ENCODE results near the gene SV2C. TPM values are rescaled to one million over a fixed set of nuclear protein-coding genes. Genes with fewer than 3 reads are reported as not detected.

The SV2C gene
- total RNA-seq, 1 experiment from 2014 or later: not detected

DNA sequence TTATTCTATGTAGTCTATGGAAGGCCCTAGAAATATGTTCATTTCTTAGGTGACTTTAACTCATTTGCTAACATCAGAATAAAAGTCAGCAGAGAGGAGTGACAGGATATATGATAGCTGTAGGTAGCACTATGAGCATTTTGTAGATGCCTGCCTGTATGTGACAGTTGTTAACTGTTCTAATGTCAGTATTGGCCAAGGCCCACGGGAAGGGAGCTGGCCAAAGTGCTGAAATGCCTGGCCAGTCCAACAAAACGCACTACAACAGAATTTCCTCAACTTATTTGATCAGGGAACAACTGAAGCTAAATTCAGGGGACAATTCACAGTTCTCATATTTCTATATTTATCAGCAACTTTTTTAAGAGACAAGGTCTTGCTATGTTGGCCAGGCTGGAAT, 20.8 kb downstream of the SV2C start:
- peak; percentile 52 for DNase-seq (ENCODE audit: low spot score)

DNA sequence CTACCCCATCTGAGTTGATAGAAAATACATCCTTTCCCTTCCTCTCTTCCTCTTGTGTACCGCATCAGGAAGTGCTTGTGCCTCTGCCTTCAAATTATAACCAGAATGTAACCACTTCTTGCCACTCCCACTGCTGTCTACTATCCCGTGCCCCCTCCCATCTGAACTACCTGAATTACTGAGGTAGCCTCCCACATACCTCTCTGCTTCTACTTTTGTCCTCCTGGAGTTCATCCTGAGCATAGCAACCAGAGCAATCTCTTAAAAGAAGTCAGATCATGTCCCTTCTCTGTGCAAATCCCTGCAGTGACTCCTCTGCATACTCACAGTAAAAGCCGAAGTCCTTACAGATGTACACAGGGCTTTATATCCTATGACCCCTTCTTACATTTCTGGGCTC, 23.0 kb downstream of the SV2C start:
- no peak for DNase-seq (ENCODE audit: low spot score)

DNA sequence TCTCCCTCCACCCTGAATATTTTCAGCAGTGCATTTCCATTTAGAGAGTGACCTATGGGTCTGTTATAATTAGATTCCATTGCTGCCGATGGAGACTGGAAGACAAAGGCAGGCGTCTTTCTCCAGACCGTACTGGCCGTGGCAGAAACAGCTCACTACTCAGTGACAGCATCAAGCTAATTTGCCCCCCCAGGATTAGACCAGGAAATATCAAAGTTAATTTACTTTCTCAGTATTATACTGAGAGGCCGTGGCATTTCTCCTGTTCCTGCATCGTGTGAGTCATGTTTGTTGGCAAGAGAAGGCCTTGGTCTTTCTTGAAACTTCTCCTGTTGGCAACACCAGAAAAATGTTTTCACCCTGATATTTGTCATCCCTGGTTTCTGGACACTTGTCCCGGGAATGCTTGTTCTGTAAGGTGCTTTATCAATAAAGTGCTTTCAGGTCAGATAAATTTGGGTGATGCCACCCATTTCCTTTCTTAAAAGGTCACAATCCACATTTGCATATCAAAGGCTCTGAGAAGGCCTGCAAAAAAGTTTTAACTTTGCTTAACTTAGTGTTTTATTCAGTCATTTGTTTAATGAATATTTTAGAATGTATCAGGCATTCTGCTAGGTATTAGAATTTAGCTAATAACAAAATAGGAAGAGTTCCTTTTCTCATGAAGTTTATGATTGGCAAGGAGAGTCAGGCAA, 28.4 kb downstream of the SV2C start:
- no peak for DNase-seq (ENCODE audit: low spot score)

DNA sequence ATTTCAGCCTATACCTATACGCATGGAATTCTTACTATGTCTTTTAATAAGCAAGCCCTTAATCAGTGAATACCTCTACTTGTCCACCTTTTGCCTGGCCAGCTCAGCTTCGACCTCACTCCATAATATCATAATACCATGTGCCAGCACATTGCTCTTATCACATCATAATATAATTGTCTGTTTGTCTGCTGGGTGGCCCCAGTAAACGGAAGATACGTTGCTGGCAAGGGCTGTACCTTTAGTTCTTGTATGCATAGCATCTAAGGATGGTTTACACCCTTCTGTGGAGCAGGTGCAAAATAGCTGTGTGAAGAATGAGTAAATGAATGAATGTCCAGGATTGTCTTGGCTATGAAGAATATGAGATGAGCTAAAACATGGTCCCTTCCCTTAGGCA, 29.9 kb downstream of the SV2C start:
- DNase-seq (ENCODE audit: low spot score): no peak

DNA sequence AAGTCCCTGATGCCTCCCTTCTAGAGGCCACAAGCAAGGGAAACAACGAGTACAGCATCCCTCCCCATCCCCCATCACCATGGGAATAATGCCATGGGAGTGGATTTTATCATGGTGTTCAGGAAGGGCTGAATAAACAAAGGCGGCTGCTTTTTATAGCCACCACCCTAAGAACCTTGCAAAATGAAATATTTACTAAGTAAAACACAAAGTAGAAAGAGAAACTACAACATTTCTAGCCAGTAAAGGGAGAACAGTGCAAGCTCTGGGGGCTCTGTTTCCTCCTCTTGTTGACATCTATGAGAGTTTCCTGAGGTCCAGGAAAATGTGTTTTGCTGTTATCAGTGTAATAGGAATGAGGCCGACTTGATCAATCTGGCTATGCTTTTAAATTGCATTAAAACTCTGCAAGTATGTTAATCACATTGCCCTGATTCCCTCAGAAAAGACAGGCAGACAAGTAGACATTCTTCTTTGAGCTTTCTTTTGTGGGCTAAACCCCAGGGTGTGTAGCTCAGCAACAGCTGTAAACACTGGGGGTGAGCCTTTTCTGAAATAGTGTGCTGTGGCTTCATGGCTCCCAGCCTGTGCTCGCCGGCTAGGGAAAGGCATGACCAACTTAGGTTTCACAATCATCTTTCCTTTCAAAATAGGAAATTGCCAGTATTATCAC, 31.1 kb downstream of the SV2C start:
- no peak for DNase-seq (ENCODE audit: low spot score)

DNA sequence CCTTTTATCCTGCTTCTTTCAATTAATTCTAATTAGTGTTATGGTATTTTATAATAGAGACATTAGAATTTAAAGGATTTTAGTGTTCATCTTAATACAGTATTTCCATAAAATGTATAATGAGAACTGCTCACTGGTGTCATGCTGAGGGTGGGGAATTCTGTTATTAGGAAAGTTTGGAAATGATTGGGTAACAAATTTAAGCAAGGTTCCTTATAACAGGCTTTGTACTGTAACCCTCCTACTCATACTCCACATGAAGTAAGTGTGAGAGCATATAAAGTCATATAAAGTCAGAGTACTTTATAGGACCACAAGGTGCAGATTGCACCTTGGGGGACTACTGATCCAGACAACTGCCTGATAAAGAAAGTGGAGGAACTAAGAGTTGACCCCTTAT, 42.2 kb downstream of the SV2C start:
- DNase-seq (ENCODE audit: low spot score): no peak

DNA sequence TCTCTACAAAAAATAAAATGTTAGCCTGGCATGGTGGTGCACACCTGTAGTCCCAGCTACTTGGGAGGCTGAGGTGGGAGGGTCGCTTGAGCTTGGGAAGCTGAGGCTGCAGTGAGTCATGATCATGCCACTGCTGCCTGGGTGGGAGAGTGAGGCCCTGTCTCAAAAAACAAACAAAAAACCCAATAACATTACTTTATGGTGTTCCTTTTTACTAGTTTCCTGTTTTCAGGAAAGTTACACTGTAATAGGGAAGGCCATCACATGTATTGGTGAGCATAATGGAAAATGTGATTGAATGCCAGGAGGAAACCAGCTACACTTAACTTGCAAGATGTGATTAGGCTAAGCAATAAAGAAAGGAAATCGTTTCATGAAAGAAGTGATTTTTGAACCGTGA, 42.7 kb downstream of the SV2C start:
- no peak for DNase-seq (ENCODE audit: low spot score)

DNA sequence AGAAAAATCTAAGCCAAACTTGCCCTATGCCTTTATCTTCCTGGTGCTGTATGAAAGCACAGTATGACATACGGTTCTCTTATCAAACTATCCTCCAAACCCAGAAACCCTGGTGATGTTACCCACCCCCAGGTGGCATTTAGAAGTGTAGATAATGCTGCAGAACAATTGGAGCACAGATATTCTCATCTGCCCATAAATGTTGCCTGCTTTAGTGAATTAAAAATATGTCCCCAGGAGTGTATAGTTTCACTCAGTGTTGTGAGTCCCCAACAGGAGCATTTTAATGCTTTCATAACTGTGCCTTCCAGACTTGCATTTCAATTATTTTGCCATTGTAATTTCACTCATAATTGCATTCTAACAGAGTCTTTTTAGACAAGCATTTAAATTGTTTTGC, 50.8 kb downstream of the SV2C start:
- no peak for DNase-seq (ENCODE audit: low spot score)

DNA sequence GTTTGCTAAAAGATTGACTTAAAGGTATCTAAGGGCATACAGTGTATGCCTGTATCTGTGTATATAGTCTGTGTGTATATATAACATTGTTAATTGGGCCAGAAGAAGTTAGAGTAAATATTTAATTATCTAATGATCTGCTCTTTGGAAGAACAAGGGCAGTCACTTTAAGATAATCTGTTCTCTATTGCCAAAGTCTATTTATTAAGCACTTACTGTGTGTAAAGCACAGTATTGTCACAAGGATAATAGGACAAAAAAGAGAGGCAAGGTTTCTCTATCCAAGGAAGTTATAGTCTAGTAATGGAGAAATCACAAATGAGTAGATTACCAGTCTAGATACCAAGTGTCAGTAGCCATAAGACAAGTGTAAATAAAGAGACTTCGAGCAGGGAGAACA, 51.5 kb downstream of the SV2C start:
- DNase-seq (ENCODE audit: low spot score): no peak

DNA sequence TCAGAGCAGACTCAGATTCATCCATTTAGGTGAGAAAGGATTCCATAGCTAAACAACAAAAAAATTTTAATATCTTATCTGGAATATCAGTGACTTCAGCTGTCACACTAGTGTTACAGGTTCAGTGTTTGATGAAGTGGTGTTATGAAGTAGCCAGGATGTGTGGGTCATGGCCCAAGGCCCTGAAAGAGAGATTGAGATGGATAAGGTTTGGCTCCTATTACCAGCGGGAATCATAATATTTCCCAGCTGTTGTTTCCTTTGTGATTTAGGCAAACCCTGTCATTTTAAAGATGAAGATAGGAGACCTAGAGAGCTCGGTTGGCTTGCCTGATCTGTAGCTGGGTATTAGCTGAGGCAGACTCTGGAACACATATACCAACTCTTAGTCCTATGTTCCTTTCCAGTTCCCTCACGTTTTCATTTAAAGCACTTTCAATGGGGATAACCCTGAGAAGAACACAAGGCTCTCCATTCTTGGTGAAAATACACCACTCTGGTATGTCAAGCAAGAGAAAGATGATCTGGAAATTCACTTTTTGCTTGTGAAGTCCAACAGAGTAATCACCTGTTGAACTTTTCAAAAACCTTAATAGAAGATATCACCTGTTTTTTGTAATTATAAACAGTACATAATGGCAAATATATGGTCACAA, 54.8 kb downstream of the SV2C start:
- DNase-seq (ENCODE audit: low spot score): no peak

DNA sequence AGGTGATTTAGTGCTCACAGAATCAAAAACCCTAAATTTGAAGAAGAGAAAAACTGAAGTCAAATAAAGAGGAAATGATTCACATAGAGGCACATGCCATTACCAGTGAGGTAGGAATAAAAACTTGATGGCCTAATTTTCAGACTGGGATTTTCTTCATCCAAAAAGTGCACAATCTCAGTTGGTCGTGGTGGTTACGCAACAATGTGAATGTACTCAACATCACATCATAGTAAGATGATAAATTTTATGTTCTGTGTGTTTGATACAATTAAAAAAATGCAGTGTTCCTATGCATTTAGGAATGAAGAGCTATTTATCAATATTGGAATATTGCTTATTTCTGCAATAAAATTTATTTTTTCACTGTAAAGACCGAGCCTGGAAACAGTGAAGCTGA, 60.7 kb downstream of the SV2C start:
- no peak for DNase-seq (ENCODE audit: low spot score)

DNA sequence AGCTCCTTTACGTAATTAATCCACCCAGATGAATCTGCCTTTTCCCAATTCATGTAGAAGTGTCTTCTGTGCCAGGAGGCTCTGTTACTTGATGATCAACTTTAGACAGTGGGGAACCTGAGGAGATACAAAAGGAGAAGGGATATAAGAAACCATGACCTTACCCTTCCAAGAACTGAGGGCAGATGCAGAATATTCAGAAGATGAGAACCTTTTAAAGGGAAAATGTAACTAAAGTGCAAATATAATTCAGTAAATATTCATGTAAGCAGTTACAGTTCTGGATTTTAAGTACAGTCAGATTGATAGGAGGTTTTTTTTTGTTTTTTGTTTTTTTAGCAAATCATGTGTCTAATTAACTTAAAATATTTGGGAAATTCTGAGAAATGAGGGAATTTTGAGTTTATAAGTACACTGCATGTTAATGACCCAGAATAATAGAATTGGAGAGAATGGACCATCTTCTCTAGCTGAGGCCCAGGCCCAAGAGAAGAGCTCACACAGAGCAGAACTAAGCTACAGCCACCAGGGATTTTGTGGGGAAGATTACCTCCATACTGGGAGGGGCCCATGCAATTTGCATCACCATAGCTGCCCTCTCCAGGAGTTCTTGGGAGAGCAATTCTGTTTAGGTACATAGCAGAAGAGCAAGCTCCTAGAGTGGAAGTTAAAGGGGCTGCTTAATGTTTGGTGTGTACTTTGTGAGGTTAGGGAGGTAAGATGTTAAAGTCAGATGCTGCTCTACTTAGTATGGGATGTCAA, 61.5 kb downstream of the SV2C start:
- DNase-seq (ENCODE audit: low spot score): no peak

DNA sequence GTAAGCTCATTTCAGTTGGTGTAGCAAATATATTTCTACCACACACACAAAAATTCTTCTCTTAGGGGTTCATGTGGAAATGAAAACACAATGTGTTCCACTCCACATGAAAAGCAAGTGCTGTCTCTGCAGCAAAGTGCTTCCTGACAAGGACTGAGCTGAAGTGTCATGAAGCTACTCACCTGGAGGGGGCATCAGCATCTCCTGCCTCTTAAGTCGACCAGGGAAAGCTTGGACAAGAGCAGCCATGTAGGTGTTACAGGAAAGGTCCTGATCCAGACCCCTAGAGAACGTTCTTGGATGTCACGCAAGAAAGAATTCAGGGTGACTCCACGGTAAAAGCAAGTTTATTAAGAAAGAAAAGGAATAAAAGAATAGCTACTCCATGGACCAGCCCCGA, 62.8 kb downstream of the SV2C start:
- DNase-seq (ENCODE audit: low spot score): peak; percentile 10

DNA sequence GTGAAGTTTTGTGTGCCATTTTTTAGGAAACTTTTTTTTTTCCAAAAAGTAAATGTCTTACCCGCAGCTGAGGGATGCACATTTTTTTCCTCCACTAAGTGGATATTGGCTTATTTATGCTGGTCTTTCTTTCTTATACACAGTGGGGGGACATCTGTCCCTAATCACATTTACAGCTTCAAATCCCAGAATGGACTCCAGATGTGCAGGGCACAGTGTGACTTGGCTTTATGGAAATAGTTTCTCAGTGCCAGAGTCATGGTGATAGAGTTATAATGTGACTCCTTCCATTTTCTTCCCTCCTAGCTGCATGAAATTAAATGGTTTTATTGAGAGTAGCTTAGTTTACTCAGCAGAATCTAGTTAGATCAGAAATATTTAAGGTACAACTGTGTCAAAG, 66.5 kb downstream of the SV2C start:
- no peak for DNase-seq (ENCODE audit: low spot score)

DNA sequence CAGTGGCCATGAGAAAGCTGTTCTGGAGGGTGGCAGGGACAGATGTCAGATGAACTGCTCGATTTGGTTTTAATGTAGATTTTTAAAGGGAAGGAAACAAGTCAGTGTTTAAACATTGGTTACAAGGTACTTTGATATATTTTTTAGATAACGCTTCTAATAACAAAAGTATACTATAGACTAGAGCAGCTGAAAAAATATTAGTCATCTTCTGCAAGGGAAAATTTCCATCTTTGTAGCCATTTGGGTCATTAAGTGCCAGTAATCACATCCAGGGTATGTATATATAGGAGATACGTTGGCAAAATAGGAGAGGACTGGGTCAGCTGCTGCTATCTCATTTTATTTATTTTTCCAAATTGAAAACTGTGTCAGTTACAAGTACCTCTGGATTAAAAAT, 69.0 kb downstream of the SV2C start:
- no peak for DNase-seq (ENCODE audit: low spot score)

DNA sequence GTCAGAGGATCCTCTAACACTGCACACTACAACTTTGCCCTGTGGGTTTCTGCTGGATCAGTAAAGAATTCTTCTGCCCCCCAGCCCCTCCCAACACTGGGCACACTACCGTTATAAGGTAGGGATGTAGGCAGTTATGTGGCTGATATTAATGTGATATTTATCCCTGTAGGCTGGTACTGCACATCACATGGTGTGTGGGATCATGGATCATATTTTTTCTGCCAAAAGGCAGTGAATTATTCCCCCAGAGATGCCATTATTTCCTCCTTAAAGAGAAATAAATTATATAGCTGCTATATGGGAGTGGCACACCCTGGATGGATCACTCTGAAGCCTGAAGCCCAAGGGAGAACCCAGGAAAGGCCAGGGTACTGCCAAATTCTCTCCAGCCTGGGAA, 69.5 kb downstream of the SV2C start:
- no peak for DNase-seq (ENCODE audit: low spot score)

DNA sequence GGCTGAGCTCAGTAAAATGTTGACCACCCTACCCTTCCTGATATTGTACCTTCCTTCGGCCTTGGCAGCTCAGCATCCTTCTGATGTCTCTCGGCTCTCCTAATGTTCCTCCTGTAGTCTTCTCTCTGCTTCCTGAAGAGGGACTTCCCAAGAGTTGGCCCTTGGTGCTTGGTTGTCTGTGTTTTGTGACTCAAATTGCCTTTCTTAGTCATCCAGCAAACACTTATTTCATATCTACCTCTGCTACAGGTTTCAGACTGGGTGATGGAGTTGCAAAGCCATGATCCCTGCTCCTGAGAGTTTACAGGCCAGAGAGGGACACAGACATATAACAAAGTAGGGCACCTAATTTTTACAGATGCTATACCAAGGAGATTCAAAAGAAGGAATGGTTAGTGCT, 70.1 kb downstream of the SV2C start:
- no peak for DNase-seq (ENCODE audit: low spot score)

DNA sequence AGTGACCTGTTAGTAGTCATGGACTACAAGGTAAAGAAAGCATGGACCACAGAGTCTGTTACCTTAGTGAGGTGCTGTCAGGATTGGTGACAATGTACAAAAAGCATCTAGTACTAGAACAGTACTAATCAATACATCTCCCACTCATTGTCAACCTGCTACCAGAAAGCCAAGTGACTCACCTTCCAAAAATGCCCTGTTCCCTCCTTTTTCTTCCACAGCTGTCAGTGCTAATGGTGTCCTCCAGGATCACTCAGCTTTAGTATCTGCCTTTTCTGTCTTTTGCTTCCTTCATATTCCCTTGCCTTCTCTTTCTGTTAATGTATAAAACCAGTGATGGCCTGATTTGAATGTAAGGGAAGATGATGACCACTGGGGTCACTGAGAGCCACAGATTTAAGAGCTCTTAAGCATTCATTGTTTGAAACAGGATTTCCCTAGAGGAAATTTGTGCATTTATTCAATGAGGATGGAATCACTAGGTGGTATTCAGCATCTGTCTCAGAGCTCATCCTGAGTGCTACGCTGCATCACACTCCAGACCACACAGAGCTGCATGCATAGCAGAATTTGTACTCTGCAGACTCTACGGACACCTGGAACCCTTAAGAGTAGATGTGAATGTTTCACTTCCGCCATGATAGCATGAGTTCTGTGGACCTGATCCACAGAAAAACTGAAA, 71.0 kb downstream of the SV2C start:
- DNase-seq (ENCODE audit: low spot score): no peak

DNA sequence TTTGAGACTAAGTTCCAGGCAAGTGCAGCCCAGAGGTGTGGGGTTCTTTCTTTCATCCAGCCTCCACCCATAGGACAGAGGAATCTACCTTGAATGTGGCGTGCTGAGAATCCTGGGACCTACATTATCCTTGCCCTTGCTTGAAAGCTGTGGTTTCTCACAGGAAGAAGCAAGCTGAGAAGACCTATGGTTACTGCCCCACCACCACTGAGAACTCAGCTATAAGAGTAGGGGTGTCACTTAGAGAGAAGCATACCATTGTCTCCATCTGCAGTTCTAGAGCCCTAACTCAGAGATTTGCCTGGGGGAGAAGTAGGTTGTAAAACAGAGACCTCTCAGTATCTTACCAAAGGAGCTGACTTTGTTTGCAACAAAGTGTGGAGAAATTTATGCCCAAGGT, 72.4 kb downstream of the SV2C start:
- DNase-seq (ENCODE audit: low spot score): no peak

DNA sequence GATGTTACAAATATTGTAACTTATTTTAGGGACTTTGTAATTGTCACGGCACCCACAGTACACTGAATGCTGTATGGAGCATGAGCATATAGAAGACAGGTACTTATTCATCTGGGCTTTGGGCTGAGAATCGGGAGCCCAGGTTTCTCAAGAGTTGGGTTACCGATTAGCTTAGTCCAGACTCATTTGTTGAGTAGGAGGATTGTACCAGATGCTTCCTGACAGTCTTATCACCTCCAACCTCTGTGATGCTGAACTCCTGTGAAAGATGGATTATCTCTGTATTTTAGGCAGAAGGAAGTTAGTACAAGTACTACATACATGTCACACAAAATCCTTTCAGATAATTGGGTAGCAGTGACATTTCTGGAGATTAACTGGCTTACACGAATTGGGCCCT, 79.2 kb downstream of the SV2C start:
- DNase-seq (ENCODE audit: low spot score): no peak

DNA sequence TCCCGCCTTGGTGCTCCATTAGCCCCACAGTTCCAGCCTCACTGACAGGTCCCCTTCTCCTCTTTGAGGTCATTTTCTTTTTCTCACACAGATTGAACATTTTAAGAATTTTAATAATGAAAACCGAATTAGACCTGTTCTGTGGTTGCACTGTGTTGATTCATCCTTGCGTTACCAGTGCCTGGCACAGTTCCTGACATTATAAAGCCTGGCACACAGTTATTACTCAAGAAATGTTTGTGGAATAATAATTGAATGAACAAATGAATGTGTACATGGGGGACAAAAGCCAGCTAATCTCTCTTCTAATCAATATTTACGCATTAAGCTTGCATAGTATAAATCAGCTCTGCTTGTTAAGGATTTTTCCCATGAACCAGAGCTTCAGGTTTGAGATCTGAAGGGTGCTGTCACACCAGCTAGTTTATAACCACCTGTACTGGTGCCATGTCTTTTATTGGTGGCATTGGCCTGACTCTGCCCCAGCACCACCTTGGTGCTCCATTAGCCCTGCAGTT, 80.0 kb downstream of the SV2C start:
- DNase-seq (ENCODE audit: low spot score): no peak

DNA sequence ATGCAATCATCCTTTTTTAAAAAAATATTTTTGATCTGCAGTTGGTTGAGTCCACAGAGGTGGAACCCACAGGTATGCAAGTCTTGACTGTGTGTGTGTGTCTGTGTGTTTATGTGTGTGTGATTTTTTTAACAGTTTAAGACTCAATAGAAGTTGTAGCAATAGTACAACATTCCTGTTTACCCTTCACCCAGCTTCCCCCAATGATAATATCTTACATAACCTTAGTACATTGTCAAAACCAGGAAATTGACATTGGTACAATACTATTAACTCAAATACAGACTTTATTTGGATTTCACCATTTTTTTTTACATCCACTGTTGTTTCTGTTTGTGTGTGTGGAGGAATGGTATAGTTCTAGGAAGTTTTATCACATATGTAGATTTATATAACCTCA, 81.8 kb downstream of the SV2C start:
- DNase-seq (ENCODE audit: low spot score): no peak
